Ishikawa (cell line): Measurements from ENCODE around the gene THEM5.

ENCODE experiments used
- CEBPB ChIP-seq: IDR thresholded peaks from 2 replicates; pipeline ENCODE4 v1.6.1; 2012
- TF ChIP-seq, protein P1 (sequence below): IDR thresholded peaks from 2 replicates; pipeline ENCODE4 v1.6.1; 2012; ENCODE audit warnings: low read depth, mild to moderate bottlenecking

DNA sequence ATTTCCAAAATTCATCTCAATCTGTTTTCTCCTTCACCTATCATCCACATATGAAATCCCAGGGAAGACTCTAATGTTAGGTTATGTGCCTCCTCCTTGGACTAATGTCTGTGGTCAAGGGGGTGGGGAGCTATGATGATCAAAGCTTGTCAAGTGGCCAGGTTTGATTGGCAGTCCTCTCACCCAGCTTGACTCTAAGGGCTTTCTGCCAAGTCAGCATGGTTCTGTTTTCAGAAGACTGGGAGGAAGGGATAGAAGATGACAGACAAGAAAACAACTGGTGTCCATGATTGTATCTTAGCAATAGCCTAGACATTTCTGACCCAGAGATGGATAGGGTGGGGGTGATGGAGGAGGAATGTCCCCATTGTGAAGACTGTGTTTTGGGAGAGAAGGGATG is 9.1 kb upstream of the THEM5 start:
- TF ChIP-seq, protein P1, sequence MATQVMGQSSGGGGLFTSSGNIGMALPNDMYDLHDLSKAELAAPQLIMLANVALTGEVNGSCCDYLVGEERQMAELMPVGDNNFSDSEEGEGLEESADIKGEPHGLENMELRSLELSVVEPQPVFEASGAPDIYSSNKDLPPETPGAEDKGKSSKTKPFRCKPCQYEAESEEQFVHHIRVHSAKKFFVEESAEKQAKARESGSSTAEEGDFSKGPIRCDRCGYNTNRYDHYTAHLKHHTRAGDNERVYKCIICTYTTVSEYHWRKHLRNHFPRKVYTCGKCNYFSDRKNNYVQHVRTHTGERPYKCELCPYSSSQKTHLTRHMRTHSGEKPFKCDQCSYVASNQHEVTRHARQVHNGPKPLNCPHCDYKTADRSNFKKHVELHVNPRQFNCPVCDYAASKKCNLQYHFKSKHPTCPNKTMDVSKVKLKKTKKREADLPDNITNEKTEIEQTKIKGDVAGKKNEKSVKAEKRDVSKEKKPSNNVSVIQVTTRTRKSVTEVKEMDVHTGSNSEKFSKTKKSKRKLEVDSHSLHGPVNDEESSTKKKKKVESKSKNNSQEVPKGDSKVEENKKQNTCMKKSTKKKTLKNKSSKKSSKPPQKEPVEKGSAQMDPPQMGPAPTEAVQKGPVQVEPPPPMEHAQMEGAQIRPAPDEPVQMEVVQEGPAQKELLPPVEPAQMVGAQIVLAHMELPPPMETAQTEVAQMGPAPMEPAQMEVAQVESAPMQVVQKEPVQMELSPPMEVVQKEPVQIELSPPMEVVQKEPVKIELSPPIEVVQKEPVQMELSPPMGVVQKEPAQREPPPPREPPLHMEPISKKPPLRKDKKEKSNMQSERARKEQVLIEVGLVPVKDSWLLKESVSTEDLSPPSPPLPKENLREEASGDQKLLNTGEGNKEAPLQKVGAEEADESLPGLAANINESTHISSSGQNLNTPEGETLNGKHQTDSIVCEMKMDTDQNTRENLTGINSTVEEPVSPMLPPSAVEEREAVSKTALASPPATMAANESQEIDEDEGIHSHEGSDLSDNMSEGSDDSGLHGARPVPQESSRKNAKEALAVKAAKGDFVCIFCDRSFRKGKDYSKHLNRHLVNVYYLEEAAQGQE: no peak
- TF ChIP-seq CEBPB: no peak
